A549 (cell line): ENCODE measurements around the gene SMARCA4.

Source experiments
- NFE2L2 ChIP-seq: fragments of 150-350 bp; conservative IDR thresholded peaks from 2 replicates; pipeline ENCODE4 v1.6.1; 2014; ENCODE audit warnings: low read length
- TF ChIP-seq, protein P1 (sequence below): fragments of >200 bp; sonication (Bioruptor Twin); formaldehyde crosslinking; IDR thresholded peaks from 3 replicates; pipeline ENCODE4 v1.5.1; 2016

DNA sequence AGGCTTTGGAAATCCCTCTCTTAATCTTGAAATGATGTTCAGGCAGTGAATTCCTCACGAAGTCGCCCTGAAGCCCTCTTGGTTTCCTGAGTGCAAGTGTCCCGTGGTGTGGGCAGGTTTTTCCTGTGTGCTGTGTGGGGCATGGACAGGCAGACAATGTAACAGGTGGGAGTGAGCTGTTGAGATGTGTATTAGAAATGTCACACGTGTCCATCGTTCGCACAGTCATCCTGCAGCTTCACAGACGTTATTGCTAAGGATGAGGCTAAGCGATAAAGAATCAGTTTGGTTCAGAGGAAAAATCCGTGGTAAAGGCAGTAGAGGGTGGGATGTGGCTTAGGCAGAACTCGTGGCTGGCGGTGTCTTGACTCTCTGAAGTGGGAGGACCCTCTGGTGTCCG is 51.7 kb downstream of the SMARCA4 start:
- TF ChIP-seq, protein P1, sequence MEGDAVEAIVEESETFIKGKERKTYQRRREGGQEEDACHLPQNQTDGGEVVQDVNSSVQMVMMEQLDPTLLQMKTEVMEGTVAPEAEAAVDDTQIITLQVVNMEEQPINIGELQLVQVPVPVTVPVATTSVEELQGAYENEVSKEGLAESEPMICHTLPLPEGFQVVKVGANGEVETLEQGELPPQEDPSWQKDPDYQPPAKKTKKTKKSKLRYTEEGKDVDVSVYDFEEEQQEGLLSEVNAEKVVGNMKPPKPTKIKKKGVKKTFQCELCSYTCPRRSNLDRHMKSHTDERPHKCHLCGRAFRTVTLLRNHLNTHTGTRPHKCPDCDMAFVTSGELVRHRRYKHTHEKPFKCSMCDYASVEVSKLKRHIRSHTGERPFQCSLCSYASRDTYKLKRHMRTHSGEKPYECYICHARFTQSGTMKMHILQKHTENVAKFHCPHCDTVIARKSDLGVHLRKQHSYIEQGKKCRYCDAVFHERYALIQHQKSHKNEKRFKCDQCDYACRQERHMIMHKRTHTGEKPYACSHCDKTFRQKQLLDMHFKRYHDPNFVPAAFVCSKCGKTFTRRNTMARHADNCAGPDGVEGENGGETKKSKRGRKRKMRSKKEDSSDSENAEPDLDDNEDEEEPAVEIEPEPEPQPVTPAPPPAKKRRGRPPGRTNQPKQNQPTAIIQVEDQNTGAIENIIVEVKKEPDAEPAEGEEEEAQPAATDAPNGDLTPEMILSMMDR: no peak
- TF ChIP-seq NFE2L2: no peak
